Muscle of leg (tissue), 11 donors: ENCODE measurements around the gene HOXA11. TPM values are rescaled to one million over a fixed set of nuclear protein-coding genes. Genes with fewer than 3 reads are reported as not detected.
A peak's percentile ranks its signal among the peaks of the same experiment; 100 is the strongest.

Experiments
- DNase-seq: peaks from one replicate; pipeline ENCODE4 v3.0.0; 2013
- H3K27ac ChIP-seq: one replicate; pipeline ENCODE4 v1.5.1; 2013; ENCODE audit warnings: mild to moderate bottlenecking, low read length, control low read depth
- H3K27me3 ChIP-seq: one replicate; pipeline ENCODE4 v1.6.1; 2013; ENCODE audit warnings: low read length; ENCODE audit not compliant: control insufficient read depth, insufficient read depth
- H3K36me3 ChIP-seq: one replicate; pipeline ENCODE4 v1.6.1; 2013; ENCODE audit warnings: low read length; ENCODE audit not compliant: control insufficient read depth, insufficient read depth
- H3K4me1 ChIP-seq: one replicate; pipeline ENCODE4 v1.6.1; 2013; ENCODE audit warnings: low read length; ENCODE audit not compliant: control insufficient read depth, insufficient read depth
- H3K4me3 ChIP-seq: one replicate; pipeline ENCODE4 v1.5.1; 2013; ENCODE audit warnings: low read length, control low read depth
- H3K9me3 ChIP-seq: replicated peaks from 2 replicates; pipeline ENCODE4 v1.6.1; 2013; ENCODE audit warnings: low read depth, low read length; ENCODE audit not compliant: control insufficient read depth
- WGBS: methylation state at CpG from one replicate; pipeline ENCODE4 v1.1.5; 2013; ENCODE audit warnings: missing lambda C conversion rate; ENCODE audit not compliant: insufficient coverage; 5-methylcytosine and 5-hydroxymethylcytosine counted together
- polyA plus RNA-seq, 8 donors: library from polyadenylated mRNA; unstranded; fragments of 120-200 nt; gene quantifications; one replicate each; pipeline versions ENCODE4 v1.2.1 to v1.2.3, GENCODE V29; 2013; ENCODE audit warnings: inconsistent platforms in 1 of 8, low replicate concordance in 1 of 8; ENCODE audit not compliant: insufficient read length in 8 of 8, insufficient read depth in 1 of 8
- total RNA-seq: library from RNA; stranded (reverse); fragments of 120-200 nt; gene quantifications from one replicate; pipeline ENCODE4 v1.2.4, GENCODE V29; 2013

HOXA11 gene
- total and polyA plus RNA-seq, 9 donors: 2.0 to 12.0 (median 6.5) TPM

GRCh38 chr7:27192546-27193334 lies 7.7 kb upstream of the HOXA11 start:
- H3K36me3 ChIP-seq: no peaks in the 10 kb centered on the region
- peak overlapping the region; percentile 92 for H3K27ac ChIP-seq
- peak; percentile 56 for DNase-seq
- H3K27me3 ChIP-seq: peaks cover 76% of the 10 kb centered on the region
- 7% methylated on average over 57 of the region's 78 CpGs for WGBS
- H3K9me3 ChIP-seq: no peaks in the 10 kb centered on the region
- peak overlapping the region; percentile 49 for H3K4me3 ChIP-seq
- peaks cover 52% of the 10 kb centered on the region for H3K4me1 ChIP-seq

DNA sequence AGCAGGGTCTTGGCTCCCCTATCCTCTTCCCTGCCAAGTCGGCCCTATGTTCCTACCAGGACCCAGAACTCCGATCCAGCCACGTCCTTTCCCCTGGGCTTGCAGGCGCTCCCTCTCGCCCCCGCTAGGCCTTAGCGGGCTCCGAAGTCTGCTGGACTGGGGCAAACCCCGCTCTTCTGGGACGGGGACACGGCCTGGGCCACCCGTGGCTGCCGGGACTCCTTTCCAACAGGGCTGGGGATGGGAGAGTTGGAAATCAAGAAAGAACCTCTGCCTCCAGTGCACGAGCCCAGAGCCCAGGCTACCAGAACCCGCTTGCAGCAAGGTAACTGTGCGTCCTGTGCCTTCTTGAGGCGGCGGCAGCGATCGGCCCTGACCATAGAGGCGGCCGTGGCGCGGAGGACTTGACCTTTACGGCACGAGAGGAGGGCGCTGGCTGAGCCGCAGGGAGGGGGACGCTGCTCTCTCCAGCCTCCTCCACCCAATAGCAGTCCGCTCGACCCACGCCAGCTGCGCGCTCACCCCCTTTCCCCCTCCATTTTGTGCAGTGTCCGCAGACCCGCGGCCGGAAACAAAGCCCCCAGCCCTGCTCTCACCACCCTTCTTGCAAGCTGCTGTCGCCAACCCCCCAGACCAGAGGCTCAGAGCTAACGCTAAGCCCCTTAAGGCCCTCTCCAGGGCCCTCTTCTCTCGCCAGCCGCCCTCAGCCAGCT lies 7.0 kb upstream of the HOXA11 start:
- peaks cover 56% of the 10 kb centered on the region for H3K4me1 ChIP-seq
- DNase-seq: peak; percentile 65
- 43% methylated on average over 40 of the region's 42 CpGs for WGBS
- H3K9me3 ChIP-seq: no peaks in the 10 kb centered on the region
- peak overlapping the region; percentile 92 for H3K27ac ChIP-seq
- peaks cover 78% of the 10 kb centered on the region for H3K27me3 ChIP-seq
- H3K36me3 ChIP-seq: no peaks in the 10 kb centered on the region
- peak overlapping the region; percentile 49 for H3K4me3 ChIP-seq

- Histone ChIP-seq H3K4me3 (peak overlapping the region; percentile 49), H3K27me3 (peaks cover 82% of the 10 kb centered on the region), H3K9me3 (no peaks in the 10 kb centered on the region), H3K27ac (peak overlapping the region; percentile 92), H3K4me1 (peaks cover 57% of the 10 kb centered on the region), H3K36me3 (no peaks in the 10 kb centered on the region)
- 81% methylated on average over 15 of the region's 15 CpGs for WGBS
- DNase-seq: peak; percentile 23
These were observed 6.2 kb upstream of the HOXA11 start for GRCh38 chr7:27191161-27191731.

GRCh38 chr7:27189997-27190748 lies 5.1 kb upstream of the HOXA11 start:
- Histone ChIP-seq H3K36me3 (no peaks in the 10 kb centered on the region), H3K4me3 (no peak overlapping the region), H3K9me3 (no peaks in the 10 kb centered on the region), H3K27ac (peak overlapping the region; percentile 92), H3K27me3 (peaks cover 90% of the 10 kb centered on the region), H3K4me1 (peaks cover 67% of the 10 kb centered on the region)
- 84% methylated on average over 3 of the region's 7 CpGs for WGBS
- DNase-seq: peak; percentile 24

GRCh38 chr7:27189295-27189996 lies 4.4 kb upstream of the HOXA11 start:
- peak overlapping the region; percentile 47 for H3K4me3 ChIP-seq
- peaks cover 72% of the 10 kb centered on the region for H3K4me1 ChIP-seq
- DNase-seq: peak; percentile 52
- WGBS: 51% methylated on average over 22 of the region's 22 CpGs
- no peaks in the 10 kb centered on the region for H3K9me3 ChIP-seq
- peak overlapping the region; percentile 92 for H3K27ac ChIP-seq
- peaks cover 90% of the 10 kb centered on the region for H3K27me3 ChIP-seq
- H3K36me3 ChIP-seq: no peaks in the 10 kb centered on the region

DNA sequence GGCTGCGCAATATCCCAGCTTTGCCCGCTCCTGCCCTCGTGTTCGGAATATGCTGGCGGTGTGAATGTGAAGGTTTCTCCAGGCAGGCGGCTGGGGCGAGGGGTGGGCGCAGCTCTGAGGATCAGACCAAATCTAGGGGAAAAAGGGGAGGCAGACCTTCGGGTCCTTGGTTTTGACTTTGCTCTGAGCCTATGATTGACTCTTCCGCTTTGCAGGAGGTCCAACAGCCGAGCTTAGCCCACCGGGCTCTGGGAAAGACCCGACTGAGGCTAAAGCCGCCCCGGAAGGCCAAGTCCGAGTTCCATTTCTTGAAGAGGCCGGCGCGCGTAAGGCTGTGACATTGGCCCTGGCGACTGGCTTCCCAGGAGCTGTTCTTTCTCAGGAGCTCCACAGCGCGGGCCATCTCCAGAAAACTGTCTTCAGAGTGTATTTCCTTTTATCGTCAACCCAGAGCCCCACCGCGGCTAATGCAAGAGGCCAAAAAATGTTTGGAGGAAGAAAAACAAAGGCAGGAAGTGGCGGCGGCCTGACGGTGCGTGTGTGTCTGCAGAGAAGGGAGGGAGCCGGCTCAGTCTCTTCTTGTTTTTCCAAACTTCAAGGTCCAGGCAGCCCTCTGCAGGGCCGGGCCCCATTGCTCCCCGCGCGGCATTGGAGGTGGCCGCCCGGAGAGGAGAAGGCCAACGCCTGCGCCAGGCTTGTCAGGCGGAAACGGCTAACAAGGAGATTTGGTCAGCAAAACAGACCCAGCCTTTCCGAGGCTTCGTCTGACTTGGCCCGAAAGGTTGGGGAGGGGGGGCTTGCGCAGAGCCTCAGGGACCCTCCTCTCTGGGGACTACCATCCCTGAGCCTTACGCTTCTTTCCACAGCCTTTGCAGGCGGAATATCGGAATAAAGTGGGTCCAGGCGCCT lies 3.6 kb upstream of the HOXA11 start:
- peak overlapping the region; percentile 92 for H3K27ac ChIP-seq
- peaks cover 76% of the 10 kb centered on the region for H3K4me1 ChIP-seq
- H3K36me3 ChIP-seq: no peaks in the 10 kb centered on the region
- peak overlapping the region; percentile 47 for H3K4me3 ChIP-seq
- peak; percentile 74 for DNase-seq
- no peaks in the 10 kb centered on the region for H3K9me3 ChIP-seq
- WGBS: 29% methylated on average over 38 of the region's 49 CpGs
- peaks cover 94% of the 10 kb centered on the region for H3K27me3 ChIP-seq

DNA sequence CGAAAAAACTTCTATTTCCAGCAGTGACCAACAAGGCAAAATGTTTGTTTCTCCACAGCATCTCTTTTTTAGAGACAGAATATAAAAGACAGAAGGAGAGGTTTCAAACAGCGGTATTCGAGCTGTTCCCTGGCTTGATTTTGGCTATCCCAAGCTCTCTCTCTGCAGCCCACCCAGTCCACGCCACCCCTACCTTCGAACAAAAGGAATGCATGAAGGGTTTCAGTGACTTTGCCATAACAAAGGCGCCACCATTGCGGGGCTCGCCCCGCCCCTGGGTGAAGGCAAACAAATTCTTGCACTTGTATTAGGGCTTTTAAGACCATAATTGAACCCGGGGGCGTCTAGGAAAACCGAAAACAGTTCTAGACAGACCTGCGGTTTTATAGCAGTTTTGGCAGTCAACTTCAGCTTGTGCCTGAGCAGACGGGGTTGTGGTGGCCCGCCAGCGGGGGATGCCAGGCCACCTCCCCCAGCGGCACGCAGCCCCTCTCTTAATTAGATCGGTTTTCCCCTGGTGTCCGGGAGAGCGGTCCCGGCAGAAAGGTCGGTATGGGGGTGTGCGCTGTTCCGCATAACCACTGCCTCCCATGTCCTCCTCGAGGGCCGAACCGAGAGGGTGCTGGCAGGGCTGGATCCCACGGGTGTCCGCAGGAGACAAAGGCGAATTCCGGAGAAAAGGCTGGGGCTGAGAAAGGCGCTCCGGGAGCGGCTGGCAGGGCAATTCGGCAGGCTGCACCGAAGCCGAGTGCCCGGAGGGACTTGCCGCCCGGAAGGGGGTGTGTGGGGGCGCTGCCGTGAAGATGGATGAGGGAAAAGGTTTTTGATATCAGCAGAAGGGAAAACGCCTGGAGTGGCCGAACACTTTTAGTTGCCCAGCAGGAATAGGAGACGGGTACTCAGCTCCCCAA lies 2.7 kb upstream of the HOXA11 start:
- Histone ChIP-seq H3K27me3 (peaks cover 94% of the 10 kb centered on the region), H3K4me1 (peaks cover 75% of the 10 kb centered on the region)

GRCh38 chr7:27186668-27187474 lies 1.8 kb upstream of the HOXA11 start:
- Histone ChIP-seq H3K4me3 (peak overlapping the region; percentile 71), H3K27me3 (peaks cover 95% of the 10 kb centered on the region), H3K36me3 (no peaks in the 10 kb centered on the region), H3K9me3 (no peaks in the 10 kb centered on the region), H3K4me1 (peaks cover 82% of the 10 kb centered on the region), H3K27ac (peak overlapping the region; percentile 92)
- DNase-seq: peak; percentile 37
- no CpG with 5 or more reads among the region's 4 CpGs for WGBS

More for the DNA sequence above, 2.7 kb upstream of the HOXA11 start:
- WGBS: 44% methylated on average over 43 of the region's 46 CpGs
- Histone ChIP-seq H3K36me3 (no peaks in the 10 kb centered on the region), H3K27ac (peak overlapping the region; percentile 92), H3K4me3 (peak overlapping the region; percentile 47), H3K9me3 (no peaks in the 10 kb centered on the region)
- DNase-seq: peak; percentile 27
